PC-9 (cell line): Measurements from ENCODE around the gene TBC1D25.

Experiments
- CTCF ChIP-seq: fragments of 200-600 bp; sonication (generic); conservative IDR thresholded peaks from 2 replicates; pipeline ENCODE4 v1.6.1; 2017; ENCODE audit warnings: mixed run types, antibody characterized with exemption, mild to moderate bottlenecking, moderate library complexity
- EZH2 ChIP-seq: fragments of 200-600 bp; sonication (generic); IDR thresholded peaks from 2 replicates; pipeline ENCODE4 v1.8.0; 2017; ENCODE audit warnings: antibody characterized with exemption, low read depth

GRCh38 chrX:48589482-48590162 lies 50.1 kb downstream of the TBC1D25 start:
- TF ChIP-seq CTCF (no peak), EZH2 (no peak)
